HUDEP-2 (cell line): ENCODE measurements around the gene POLR2E.
"Not testable (repeated sequence)": the region's sequence is repeated elsewhere in the genome, so short reads cannot be mapped to it uniquely, and the experiment has no call there.

Source experiments
- DNase-seq, 76 experiments: peaks; one replicate each; lab custom pipeline; 2025; ENCODE audit not compliant: unreplicated experiment in 76 of 76; lab: John Stamatoyannopoulos, UW

The POLR2E gene

GRCh38 chr19:1126984-1127760, 32.0 kb upstream of the POLR2E start:
- no peak for DNase-seq

GRCh38 chr19:1125601-1126467, 30.7 kb upstream of the POLR2E start:
- DNase-seq, result no peak

GRCh38 chr19:1123885-1124677, 28.9 kb upstream of the POLR2E start:
- DNase-seq, result no peak

- no peak for DNase-seq
Observed at GRCh38 chr19:1123381-1123780, 28.2 kb upstream of the POLR2E start.

- DNase-seq, result peak in 71 of 76 experiments; percentile 26 to 97 (median 86)
Observed at GRCh38 chr19:1122972-1123363, 27.8 kb upstream of the POLR2E start.

GRCh38 chr19:1122021-1122971, 27.1 kb upstream of the POLR2E start:
- DNase-seq, result no peak

- no peak for DNase-seq
Observed at GRCh38 chr19:1121395-1121794, 26.2 kb upstream of the POLR2E start.

- no peak for DNase-seq
Observed at GRCh38 chr19:1119475-1120217, 24.5 kb upstream of the POLR2E start.

- no peak for DNase-seq
Observed at GRCh38 chr19:1118999-1119398, 23.8 kb upstream of the POLR2E start.

- DNase-seq, result no peak
Observed at GRCh38 chr19:1117654-1118053, 22.5 kb upstream of the POLR2E start.

- no peak for DNase-seq
Observed at GRCh38 chr19:1116726-1117581, 21.8 kb upstream of the POLR2E start.

- no peak for DNase-seq
Observed at GRCh38 chr19:1115646-1116420, 20.7 kb upstream of the POLR2E start.

- DNase-seq, result not testable (repeated sequence)
Observed at GRCh38 chr19:1114728-1115127, 19.6 kb upstream of the POLR2E start.

GRCh38 chr19:1113986-1114483, 18.9 kb upstream of the POLR2E start:
- no peak for DNase-seq

GRCh38 chr19:1113030-1113985, 18.1 kb upstream of the POLR2E start:
- peak in 74 of 76 experiments; percentile 38 to 99 (median 94) for DNase-seq
